Liver (tissue), 3 donors: ENCODE data around the gene AGPAT2.
"Not testable (repeated sequence)": the region's sequence is repeated elsewhere in the genome, so short reads cannot be mapped to it uniquely, and the experiment has no call there.

Experiments
- FOXA1 ChIP-seq: IDR thresholded peaks from 2 replicates; pipeline ENCODE4 v1.6.1; 2016; ENCODE audit warnings: antibody characterized with exemption
- HNF4A ChIP-seq, 2 donors: conservative IDR thresholded peaks; 2 replicates each; pipeline ENCODE4 v1.6.1; 2016; ENCODE audit warnings: antibody characterized with exemption in 2 of 2, mild to moderate bottlenecking in 2 of 2
- RAD21 ChIP-seq, 2 donors: IDR thresholded peaks; 2 replicates each; pipeline ENCODE4 v1.6.1; 2016; ENCODE audit warnings: antibody characterized with exemption in 2 of 2, mild to moderate bottlenecking in 2 of 2
- REST ChIP-seq: IDR thresholded peaks from 2 replicates; pipeline ENCODE4 v1.6.1; 2016; ENCODE audit warnings: antibody characterized with exemption, mild to moderate bottlenecking
- SP1 ChIP-seq: IDR thresholded peaks from 2 replicates; pipeline ENCODE4 v1.6.1; 2018; ENCODE audit warnings: antibody characterized with exemption, mild to moderate bottlenecking
- TAF1 ChIP-seq: conservative IDR thresholded peaks from 2 replicates; pipeline ENCODE4 v1.6.1; 2016; ENCODE audit warnings: antibody characterized with exemption, mild to moderate bottlenecking
- YY1 ChIP-seq: IDR thresholded peaks from 2 replicates; pipeline ENCODE4 v1.6.1; 2016; ENCODE audit warnings: antibody characterized with exemption, mild to moderate bottlenecking
- ZBTB33 ChIP-seq: IDR thresholded peaks from 2 replicates; pipeline ENCODE4 v1.6.1; 2016; ENCODE audit warnings: antibody characterized with exemption
- TF ChIP-seq, protein P1 (sequence below): fragments of 150-350 bp; IDR thresholded peaks from 2 replicates; pipeline ENCODE4 v1.5.1; 2017; ENCODE audit warnings: improper control_type of control experiment, low read depth, low read length; ENCODE audit not compliant: missing input control
- TF ChIP-seq, protein P2 (sequence below): IDR thresholded peaks from 2 replicates; pipeline ENCODE4 v1.6.1; 2016; ENCODE audit warnings: antibody characterized with exemption
- donor health status: healthy.
- donor health status: healthy.

- TF ChIP-seq, protein P1, sequence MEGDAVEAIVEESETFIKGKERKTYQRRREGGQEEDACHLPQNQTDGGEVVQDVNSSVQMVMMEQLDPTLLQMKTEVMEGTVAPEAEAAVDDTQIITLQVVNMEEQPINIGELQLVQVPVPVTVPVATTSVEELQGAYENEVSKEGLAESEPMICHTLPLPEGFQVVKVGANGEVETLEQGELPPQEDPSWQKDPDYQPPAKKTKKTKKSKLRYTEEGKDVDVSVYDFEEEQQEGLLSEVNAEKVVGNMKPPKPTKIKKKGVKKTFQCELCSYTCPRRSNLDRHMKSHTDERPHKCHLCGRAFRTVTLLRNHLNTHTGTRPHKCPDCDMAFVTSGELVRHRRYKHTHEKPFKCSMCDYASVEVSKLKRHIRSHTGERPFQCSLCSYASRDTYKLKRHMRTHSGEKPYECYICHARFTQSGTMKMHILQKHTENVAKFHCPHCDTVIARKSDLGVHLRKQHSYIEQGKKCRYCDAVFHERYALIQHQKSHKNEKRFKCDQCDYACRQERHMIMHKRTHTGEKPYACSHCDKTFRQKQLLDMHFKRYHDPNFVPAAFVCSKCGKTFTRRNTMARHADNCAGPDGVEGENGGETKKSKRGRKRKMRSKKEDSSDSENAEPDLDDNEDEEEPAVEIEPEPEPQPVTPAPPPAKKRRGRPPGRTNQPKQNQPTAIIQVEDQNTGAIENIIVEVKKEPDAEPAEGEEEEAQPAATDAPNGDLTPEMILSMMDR, result not testable (repeated sequence)
- not testable (repeated sequence) for TF ChIP-seq FOXA1; ZBTB33; HNF4A (conservative IDR thresholded peaks at IDR 0.05); RAD21 (IDR thresholded peaks at IDR 0.05); TAF1; YY1; REST; SP1
- TF ChIP-seq, protein P2, sequence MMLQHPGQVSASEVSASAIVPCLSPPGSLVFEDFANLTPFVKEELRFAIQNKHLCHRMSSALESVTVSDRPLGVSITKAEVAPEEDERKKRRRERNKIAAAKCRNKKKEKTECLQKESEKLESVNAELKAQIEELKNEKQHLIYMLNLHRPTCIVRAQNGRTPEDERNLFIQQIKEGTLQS, result not testable (repeated sequence)
These were observed 24.0 kb upstream of the AGPAT2 start for GRCh38 chr9:136711219-136711648.
